GM23248 (cell line): ENCODE measurements around the gene HBQ1.

Source experiments
- EZH2 ChIP-seq: fragments of 200-600 bp; sonication (generic); IDR thresholded peaks from 2 replicates; pipeline ENCODE4 v1.6.1; 2018; ENCODE audit warnings: antibody characterized with exemption, mild to moderate bottlenecking; ENCODE audit not compliant: insufficient read depth, poor library complexity, severe bottlenecking
- EZH2phosphoT487 ChIP-seq: fragments of 200-600 bp; sonication (generic); IDR thresholded peaks from 2 replicates; pipeline ENCODE4 v1.6.1; 2018; ENCODE audit warnings: antibody characterized with exemption, moderate library complexity, mild to moderate bottlenecking, low read depth; ENCODE audit not compliant: insufficient read depth

DNA sequence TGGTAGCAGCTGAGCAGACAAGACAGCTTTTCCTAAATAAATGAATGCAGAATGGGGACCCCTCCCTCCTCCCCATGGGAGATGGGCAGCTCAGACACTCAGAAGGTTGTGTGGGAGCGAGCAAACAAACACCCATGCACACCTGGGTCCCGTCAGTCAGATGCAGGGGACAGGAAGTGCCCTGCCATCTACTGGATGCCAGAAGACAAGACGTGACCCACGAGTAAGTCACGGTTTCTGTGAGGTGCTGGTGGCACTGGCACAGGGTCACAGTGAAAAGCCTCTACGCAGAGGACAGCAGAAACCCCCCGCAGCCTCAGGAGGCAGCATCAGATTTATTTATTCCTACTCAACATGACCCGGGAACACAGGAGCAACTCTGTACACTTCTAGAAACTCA, 8.4 kb downstream of the HBQ1 start:
- TF ChIP-seq EZH2phosphoT487 (no peak), EZH2 (no peak)
